Pons (tissue), 1 donor: ENCODE measurements around the gene PRKD1.
"Not testable (repeated sequence)": the region's sequence is repeated elsewhere in the genome, so short reads cannot be mapped to it uniquely, and the experiment has no call there.

ENCODE experiments used
- DNase-seq: peaks from one replicate; pipeline ENCODE4 v3.0.0-alpha.2; 2016; ENCODE audit warnings: low spot score

The PRKD1 gene

DNA sequence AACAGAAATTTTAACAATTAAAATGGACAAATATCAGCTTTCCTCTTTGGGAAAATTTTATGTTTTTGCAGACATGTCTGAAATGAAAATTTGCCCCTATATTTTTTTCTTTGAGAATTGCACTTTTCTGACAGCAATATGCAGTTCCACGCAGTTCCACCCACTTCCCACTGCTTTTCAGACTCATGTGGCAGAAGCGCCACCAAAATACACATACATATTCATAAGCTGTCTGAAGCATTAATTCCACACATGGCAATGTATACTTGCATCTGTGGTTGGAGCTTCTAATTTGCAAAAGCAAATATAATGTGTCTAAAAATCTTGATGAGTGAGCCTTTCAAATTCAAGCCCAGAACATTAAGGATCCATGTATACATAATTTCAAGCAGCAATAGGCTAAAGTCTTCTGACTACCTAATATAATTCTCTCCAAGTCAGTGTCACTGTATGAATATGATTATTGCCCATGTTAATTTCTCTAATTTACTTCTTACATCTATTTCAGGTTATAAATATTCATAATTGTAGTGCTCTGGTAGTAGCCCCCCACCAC, 129.5 kb downstream of the PRKD1 start:
- no peak for DNase-seq

DNA sequence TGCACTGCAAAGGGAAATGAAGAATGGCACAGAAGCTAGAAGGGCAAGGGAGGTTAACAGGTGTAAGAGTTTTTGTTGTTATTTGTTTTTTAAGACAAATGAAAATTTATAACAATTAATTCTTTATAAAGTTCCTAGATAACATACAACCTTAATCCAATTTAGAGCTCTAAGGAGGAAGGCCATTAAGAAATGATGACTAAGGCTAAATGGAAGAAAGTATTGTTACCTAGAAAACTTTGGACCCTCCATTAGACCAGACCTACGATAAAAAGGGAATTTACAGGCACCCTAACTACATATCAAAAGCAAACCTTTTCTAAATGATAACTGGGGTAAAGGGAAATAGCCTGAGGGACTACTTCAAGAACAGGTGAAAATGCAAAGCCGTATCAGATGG, 130.8 kb downstream of the PRKD1 start:
- no peak for DNase-seq

DNA sequence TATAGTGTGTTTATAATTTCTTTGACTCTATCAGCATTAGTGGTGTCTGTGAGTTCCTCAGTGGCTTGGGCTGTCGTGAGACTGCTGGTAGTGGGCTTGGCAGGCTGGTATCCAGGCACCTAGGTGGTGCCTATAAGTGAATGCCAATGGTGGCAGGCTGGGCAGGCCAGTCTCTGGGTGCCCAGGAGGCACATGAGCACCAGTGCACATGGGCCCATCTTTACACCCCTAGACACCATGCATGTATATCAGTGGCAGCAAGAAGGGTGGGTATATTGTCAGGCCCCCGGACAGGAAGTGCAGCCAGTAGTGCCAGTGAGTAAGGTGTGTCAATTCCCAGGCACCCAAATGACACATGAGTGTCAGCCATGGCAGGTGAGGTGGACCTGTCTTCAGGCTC, 138.2 kb downstream of the PRKD1 start:
- DNase-seq = no peak

DNA sequence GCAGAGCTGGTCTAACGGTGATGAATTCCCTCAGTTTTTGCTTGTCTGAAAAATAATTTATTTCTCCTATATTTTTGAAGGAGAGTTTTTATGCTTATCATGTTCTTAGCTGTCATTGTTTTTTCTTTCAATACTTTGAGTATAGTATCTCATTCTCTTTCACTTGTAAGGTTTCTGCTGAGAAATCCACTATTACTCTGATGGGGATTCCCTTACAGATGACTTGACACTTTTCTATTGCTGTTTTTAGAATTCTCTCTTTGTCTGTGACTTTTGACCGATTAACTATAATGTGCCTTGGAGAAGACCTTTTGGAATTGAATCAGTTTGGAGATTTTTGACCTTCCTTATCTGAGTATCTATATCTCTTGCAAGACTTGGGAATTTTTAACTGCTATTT, 139.6 kb downstream of the PRKD1 start:
- no peak for DNase-seq

DNA sequence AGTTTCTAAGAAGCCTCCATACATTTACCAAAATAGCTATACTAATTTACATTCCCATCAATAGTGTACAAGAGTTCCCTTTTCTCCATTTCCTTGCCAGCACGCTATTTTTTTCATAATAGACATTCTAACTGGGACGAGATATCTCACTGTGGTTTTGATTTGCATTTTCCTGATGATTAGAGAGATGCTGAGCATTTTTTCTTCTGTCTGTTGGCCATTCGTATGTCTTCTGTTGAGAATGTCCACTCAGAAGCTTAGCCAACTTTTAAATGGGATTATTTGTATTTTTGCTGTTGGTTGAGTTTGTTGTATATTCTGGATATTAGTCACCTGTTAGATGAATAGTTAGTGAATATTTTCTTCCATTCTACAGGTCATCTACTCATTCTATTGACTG, 144.1 kb downstream of the PRKD1 start:
- DNase-seq = no peak

DNA sequence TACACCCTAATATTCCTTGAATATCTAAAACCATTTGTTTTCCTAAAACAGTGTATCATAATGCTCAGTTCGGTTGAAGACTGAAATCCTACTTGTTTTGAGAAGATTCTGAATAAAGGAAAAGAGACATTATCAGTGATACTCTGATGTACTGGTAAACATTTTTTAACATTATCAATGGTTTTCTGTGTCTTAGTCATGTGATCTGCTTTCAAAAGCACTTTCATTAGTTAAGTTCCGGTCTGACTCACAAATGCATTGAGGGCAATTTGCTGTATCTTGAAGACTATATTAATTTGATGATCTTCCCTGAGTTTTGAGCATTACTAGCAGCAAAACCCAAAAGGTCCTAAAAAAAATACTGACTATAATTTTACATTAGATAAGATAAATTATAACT, 145.6 kb downstream of the PRKD1 start:
- DNase-seq = no peak

DNA sequence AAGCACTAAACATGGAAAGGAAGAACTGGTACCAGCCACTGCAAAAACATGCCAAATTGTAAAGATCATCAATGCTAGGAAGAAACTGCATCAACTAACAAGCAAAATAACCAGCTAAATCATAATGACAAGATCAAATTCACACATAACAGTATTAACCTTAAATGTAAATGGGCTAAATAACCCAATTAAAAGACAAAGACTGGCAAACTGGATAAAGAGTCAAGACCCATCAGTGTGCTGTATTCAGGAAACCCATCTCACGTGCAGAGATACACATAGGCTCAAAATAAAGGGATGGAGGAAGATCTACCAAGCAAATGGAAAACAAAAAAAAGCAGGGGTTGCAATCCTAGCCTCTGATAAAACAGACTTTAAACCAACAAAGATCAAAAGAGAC, 150.5 kb downstream of the PRKD1 start:
- DNase-seq = not testable (repeated sequence)

DNA sequence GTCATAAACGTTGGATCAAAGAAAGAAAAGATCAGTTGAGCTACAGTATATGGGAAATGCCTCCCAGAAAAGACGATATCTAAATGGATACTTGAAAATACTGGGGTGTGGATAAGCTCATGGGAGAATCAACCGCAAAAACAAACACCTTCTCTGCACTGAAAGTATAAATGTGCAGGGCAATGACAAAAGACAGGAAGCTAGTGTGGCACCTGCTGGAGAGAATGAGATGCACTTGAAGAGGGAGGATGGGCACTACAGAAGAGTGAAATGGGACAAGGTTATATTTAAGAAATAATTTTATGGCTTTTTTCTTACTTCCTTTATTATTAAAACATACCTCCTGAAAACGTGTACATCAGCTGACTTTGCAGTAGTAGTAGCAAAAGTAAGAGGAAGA, 153.7 kb downstream of the PRKD1 start:
- DNase-seq = no peak

DNA sequence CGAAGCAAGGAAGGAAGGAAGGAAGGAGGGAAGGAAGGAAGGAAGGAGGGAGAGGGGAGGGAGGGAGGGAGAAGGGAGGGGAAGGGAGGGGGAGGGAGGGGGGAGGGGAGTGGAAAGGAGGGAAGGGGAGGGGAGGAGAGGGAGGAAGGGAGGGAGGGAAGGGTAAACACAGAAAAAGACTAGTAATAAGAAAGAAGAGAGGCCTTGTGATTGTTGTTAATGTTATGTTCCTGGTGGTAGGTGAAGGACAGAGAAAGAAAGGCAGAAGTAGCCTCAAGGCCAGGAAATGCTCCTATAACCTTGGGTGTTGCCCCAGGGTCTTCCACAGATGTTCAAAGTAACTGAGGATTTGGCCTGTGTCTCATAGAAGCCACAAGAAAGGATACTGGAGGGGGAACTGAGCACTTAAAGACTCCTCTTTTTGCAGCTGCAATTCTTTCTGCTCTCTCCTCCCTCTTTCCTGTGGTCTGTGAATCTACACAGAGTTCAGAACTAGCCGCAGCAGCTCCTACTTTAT, 164.2 kb downstream of the PRKD1 start:
- DNase-seq = no peak

DNA sequence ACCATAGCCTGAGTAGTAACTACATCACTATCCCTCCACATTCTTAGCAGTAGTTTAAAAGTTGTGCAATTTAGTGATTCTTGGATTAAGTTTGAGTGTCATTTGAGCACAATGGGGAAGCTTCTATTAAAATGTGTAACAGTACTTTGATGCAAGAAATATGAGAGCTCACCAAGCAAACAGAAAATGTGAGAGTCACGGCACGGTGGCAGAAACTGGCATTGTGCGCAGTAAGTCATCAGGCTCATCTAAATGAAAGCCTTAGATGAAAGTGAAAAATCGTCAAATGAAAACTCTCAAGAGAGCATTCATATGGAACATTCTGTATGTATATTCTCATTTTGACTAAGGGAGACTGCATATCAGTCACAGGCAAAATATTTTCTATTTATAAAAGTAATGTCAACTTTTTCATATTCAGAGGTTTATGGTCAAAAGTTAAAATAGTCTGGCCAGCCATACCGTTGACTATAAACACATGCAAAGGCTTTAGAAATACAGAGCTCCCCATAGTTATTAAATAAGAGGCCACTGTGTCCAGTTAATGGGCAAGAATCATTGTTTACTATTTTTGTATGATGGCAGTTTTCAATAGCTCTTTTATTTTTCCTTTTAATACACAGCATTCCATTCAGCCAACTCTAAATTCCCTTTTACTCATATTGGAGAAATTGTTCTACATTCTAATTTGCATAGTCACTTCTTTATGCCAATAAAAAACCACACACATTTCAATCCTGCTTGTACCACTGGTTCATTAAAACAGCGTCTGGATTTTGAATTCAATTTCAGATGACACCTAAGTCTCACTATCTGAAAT, 167.9 kb downstream of the PRKD1 start:
- DNase-seq = peak; percentile 87

DNA sequence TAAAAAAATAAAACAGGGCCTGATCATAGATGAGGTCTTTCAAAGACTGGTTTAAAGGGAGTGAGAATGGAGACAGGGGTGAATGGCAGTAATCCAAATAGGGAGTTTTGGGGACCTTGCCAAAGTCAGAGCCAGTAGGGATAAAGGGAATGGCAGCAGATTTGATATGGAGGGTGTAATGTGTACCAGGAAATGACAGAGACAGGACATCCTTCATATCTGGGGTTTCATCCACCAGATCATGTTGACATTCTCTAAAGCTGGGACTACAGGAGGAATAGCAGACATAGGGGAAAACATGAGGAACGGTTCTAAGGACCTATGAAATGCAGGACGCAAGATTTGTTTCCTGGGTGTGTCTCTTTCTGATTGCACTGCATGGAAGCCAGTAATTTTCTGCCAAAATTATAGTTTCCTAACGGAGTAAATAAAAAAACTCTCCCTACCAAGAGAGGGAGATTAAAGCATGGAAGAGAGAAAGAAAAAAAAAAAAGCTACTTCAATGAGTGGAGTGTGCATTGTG, 169.9 kb downstream of the PRKD1 start:
- no peak for DNase-seq

DNA sequence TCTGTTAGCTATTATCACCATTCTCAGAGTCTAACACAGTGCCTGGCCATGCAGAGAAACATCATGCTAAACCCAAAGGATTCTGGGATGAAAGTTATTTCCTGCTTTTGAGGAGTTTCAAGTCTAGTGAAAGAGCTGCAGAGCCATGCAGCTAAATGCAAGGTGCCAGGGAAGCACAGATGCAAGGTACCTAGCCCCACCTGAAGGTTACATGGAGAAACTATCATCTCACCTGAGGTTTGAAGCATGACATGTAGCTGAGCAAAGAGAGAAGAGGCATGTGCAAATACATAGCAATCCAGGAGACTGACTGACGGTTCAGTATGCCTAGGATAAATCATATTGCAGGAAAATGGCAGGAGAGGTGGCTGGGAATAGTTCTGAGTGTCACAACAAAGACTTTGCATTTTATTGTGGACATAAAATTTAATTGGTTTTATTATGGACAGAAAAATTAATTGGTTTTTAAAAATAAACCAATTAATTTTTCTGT, 170.4 kb downstream of the PRKD1 start:
- DNase-seq = no peak

DNA sequence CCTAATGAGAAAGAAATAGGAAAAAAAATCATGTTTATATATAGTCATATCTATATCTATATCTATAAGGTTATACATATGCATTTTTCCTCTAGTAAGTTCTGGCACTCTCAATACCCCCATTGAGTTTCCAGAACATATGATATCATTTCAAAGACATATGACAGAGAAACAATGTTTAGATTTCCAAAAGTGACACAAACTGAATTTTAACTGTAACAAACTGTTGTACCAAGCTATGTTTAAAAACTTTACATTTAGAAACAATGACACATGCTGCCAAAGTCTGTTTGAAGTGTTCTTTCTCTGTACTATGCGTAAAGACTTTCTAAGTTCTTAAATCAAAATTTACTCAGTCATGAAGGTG, 171.6 kb downstream of the PRKD1 start:
- DNase-seq = no peak

DNA sequence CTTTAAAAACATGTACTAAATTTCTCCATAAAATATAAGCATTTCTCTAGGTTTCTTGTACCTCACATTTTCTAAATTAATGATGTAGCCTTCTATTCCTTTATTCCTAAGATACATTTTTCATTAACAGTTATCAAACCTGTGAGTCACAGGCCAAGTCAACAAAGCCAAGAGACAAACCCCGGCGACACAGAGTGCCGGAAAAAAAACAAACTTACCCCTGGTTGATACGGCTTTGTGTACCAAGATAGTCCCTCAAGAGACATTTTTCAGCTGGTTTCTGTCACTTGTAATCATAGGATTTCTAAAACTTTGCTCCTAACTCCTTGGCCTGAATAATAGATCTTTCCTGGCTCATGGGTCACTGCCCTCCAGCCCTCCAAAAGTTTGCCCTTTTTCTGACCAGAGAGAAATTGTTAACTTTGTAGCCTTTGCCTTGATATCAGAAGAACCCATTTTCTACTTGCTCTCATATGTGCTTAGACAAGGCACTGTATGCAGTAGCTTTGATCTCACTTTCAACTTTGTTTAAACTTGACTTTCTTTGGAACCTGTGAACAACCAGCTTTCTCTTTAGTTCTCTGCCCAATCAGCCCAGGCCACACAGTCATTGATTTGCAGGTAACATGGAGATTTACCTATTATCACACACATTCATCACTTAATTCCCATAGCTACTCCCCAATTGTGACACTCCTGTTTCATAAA, 172.2 kb downstream of the PRKD1 start:
- DNase-seq = no peak

DNA sequence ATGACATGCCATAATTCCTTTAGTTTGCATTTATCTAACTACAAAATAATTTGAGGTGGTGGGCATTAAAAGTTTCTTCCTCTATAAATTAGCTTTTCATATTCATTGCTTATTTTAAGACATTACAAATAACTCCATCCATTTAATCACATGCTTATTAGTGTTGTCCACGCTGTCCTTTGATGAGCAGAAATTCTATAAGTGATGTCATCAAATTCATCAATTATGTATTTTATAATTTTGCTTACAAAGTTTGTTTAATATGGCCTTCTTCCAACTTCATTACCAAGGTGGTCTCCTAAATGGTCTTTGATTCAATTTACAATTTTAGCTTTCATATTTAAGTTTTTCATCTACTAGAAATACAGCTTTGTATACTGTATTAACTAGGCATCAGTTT, 173.5 kb downstream of the PRKD1 start:
- no peak for DNase-seq

DNA sequence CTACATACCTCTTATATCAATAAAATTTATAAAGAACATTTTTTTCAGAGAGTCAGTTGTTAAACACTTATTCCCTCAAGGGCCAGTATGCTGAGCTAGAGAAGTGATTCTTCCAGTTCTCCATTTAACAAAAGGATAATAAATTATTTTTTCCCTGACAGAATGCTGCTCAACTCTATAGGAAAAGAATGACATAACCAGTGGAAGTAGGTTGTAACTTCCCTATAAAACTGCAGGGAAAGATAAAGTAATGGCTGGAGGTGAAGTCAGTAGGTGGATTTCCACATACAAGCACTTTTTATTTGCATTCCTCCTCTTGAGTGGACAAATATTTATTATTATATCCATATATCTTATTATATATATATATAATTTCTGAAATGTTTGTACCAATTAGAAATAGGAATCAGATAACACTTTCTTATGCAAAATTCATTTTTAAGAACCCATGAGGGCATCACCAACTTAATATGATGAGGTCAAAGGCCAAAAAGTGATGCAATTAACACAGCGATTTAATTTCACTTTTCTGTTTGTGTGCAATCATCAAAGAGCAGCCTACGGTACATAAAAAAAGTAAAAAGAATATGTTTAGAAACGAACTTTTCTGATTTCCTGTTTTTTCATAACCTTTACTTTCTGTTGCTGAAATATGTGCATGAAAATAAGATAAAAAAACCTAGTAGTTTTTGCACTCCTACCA, 175.3 kb downstream of the PRKD1 start:
- DNase-seq = no peak

DNA sequence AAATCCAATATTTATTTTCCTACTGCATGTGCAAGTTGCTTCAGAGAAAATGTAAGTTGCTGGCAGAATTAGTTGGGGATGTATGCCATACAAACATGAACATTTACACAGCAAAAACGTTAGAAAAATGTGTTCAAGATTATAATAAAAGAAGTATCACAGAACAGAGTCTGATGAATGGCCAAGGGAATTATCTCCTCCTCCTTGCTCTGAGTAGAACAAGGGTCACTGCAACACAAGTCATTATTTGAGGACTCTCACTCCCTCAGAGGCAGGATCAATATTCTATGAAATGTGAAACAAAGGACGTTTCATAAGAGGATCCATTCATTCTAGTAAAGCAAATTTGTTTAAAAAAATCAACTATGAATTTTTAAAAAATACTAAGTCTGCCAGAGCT, 177.8 kb downstream of the PRKD1 start:
- DNase-seq = no peak

DNA sequence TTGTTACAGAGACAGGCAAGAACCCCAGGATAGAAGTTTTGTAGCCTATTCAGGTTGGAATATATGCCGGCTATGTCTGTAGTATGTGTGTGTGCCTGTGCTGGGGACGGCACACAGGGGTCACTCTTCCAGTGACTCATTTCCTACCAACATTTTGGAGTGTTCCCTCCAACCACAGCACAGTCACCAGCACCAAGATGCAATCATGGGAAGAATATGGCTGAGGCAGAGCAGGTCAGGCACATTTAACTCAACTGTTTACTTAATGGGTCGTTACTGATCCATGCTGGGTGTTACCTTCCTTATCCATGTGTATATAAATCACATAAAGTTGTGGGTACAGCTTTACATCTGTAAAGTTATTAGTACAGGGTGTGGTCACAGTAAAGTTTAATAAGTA, 178.3 kb downstream of the PRKD1 start:
- no peak for DNase-seq

DNA sequence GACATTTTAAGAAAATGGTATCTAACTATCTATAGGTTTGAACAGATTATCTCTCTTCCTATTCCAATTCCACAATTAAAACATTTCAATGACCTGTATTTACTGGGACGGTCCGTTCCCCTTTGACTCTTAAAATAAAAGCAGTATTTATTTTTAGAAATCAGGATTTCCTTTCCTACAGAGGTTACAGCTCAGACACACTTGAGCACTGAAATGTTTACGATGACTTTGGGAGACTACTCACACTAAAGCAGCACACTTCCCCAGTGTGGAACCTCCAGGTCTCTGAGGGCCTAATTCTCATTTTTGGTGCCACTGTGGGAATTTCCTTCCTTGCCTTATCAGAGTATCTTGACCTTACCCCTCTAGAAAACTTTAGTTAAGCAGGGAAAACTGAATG, 181.8 kb downstream of the PRKD1 start:
- no peak for DNase-seq

DNA sequence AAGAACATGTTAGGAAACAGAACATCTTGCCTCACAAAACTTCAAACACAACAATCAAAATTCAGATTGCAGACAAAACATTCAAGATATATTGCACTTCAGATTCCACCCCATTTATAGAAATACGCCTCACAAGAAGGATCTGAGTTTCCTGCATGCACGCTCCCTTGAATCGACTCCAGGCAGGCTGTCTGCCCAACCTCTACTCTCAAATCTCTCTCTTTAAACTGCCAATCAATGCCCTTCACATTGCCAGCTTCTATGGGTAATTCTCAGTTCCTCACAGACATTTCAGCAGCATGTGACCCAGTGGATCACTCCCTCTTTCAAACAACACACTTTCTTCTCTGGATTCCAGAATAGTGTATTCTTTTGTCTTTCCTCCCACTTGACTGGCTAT, 184.1 kb downstream of the PRKD1 start:
- peak; percentile 77 for DNase-seq

DNA sequence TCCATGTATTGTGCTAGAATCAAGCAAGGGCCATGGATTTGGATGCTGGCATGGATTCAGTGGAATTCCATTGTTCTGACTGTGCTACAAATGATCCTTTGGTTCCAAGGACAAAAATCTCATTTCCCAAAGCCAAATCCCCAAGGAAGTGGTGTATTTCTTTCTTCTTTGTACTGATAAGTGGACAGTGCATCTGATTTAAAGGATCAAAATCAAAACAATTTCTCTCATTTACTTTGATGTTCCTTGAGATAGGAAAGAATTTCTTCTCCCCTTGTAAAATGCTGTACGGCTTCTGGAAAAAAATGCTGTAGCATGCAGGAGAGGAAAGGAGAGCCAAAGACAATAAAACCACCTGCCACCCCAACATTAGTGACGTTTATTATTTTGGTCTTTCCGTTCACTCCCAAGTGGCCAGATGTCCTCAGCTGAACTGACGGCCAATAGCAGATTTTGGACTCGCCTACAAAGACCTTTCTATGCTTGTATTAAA, 185.7 kb downstream of the PRKD1 start:
- peak; percentile 54 for DNase-seq

DNA sequence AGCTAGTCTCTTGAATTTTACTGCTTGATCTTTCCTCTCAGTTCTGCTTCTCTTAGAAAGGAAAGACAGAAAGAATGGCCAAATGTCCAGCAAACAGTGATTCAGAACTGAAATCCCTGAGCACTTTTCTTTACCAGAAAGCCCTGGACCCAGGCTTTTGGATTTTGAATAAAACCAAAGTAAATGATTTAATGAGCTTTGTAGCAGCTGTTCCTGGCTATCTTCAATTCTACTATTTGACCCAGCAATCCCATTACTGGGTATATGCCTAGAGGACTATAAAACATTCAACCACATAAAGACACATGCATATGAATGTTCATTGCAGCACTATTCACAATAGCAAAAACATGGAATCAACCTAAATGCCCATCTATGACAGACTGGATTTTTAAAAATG, 187.2 kb downstream of the PRKD1 start:
- DNase-seq = no peak
